HG03135 (cell line): ENCODE data around the gene FILIP1.
"Not testable (repeated sequence)": the region's sequence is repeated elsewhere in the genome, so short reads cannot be mapped to it uniquely, and the experiment has no call there.

Source experiments
- ATAC-seq: cut with Tn5 transposase; IDR thresholded peaks from one replicate; pipeline ENCODE4 v1.9.1; 2021; ENCODE audit warnings: mild to moderate bottlenecking, moderate library complexity; ENCODE audit not compliant: unreplicated experiment

Gene FILIP1

GRCh38 chr6:75458895-75459294 lies 34.7 kb downstream of the FILIP1 start:
- no peak for ATAC-seq

DNA sequence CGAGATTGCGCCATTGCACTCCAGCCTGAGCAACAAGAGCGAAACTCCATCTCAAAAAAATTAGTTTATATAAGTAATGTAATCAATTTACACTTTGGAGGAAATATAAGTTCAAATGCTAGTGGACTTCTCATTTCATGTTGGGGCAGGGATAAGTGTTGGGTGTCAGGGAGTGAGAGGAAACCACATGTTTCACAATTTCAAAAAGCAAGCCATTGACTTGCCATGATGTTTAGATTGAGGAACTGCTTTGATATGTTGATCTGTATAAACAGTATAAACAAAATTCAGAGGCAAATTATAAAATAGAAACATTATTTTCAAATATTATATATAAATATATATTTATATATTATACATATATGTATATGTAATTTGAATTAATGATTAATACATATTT lies 42.7 kb downstream of the FILIP1 start:
- ATAC-seq = no peak

- ATAC-seq = no peak
Observed at GRCh38 chr6:75449630-75450206, 43.9 kb downstream of the FILIP1 start.

GRCh38 chr6:75446241-75446880 lies 47.2 kb downstream of the FILIP1 start:
- ATAC-seq = peak; percentile 73

- ATAC-seq = no peak
Observed at GRCh38 chr6:75445738-75446137, 47.9 kb downstream of the FILIP1 start.

GRCh38 chr6:75444899-75445298 lies 48.7 kb downstream of the FILIP1 start:
- no peak for ATAC-seq

DNA sequence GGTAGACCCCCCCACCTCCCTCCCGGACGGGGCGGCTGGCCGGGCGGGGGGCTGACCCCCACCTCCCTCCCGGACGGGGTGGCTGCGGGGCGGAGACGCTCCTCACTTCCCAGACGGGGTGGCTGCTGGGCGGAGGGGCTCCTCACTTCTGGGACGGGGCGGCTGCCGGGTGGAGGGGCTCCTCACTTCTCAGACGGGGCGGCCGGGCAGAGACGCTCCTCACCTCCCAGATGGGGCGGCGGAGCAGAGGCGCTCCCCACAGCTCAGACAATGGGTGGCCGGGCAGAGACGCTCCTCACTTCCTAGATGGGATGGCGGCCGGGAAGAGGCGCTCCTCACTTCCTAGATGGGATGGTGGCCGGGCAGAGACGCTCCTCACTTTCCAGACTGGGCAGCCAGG lies 51.7 kb downstream of the FILIP1 start:
- not testable (repeated sequence) for ATAC-seq

DNA sequence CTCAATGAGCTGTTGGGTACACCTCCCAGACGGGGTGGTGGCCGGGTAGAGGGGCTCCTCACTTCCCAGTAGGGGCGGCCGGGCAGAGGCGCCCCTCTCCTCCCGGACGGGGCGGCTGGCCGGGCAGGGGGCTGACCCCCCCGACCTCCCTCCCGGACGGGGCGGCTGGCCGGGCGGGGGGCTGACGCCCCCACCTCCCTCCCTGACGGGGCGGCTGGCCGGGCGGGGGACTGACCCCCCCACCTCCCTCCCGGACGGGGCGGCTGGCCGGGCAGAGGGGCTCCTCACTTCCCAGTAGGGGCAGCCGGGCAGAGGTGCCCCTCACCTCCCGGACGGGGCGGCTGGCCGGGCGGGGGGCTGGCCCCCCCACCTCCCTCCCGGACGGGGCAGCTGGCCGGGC lies 52.1 kb downstream of the FILIP1 start:
- not testable (repeated sequence) for ATAC-seq

DNA sequence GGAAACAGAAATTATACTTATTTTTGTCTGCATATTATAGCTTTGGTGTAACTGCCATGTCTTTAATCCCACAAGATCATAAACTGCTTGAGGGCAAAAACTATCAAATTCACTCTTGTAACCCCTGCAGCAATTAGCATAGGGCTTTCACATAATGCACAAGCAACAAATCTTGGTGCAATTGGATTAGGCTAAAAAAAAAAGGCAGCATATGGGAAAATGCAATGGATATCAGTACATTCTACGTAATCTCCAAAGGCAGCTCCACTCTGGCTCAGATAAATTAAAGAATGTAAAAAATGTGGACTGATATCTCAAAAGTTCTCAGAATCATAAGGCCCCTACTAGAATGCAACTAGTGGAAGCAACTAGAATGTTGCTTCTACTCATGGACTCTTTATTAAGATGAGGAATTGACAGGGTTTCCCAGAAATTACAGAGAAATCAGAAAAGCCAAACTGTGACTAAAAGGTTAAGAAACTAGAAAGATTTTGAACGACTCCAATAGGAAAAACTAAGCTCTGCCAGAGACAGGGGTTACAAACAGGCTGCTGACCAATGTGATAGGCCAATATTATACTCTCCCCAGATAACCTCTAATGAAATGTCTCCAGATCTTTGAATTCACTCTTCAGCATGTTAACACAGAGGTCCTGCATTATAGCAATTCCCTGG lies 55.0 kb downstream of the FILIP1 start:
- ATAC-seq = no peak

GRCh38 chr6:75438013-75438431 lies 55.6 kb downstream of the FILIP1 start:
- ATAC-seq = no peak

DNA sequence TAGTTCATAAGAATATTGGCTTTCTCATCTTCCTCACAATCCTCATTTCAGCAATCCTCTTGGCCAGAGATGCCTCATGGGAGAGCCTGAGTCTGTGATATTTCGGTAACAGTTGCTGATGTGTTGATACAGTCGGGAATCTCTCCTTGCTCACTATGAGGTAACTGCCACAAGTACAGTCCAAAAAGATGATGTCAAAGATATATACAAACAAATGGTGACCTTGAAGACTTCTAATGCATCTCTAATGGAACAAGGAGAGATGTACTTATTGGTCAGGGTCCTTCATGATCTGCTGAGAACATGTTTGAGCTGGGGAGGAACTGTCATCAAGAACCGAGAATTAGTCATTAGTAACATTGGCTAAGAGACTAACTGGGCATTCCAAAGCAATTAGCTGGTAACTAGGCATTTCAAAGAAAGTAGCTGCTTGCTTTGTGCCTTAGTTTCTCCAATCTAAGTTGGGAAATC lies 56.1 kb downstream of the FILIP1 start:
- no peak for ATAC-seq

DNA sequence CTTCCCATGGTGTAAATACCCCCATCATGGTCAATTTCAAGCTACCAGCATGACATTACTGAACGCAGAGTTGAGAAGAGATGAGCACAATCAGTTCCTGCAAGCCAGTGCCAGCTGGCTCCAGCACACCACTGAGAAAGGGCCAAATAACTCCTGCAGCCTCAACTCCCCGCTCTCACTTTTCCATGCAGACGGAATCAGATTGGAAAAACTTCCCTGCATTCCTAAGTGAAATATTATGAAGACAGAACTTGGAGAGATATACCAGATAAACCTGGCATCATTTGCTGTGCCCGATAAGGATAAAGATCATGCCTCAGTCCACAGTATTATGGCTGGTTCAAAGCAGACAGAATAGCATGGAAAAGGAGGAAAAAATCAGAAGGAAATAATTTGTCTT lies 56.7 kb downstream of the FILIP1 start:
- no peak for ATAC-seq

DNA sequence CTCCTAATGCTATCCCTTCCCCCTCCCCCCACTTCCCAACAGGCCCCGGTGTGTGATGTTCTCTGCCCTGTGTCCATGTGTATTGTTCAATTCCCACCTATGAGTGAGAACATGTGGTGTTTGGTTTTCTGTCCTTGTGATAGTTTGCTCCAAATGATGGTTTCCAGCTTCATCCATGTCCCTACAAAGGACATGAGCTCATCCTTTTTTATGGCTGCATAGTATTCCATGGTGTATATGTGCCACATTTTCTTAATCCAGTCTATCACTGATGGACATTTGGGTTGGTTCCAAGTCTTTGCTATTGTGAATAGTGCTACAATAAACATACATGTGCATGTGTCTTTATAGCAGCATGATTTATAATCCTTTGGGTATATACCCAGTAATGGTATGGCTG lies 60.8 kb downstream of the FILIP1 start:
- ATAC-seq = not testable (repeated sequence)

- ATAC-seq = no peak
Observed at GRCh38 chr6:75431379-75431778, 62.2 kb downstream of the FILIP1 start.

GRCh38 chr6:75430631-75431325 lies 62.8 kb downstream of the FILIP1 start:
- no peak for ATAC-seq

- ATAC-seq = no peak
Observed at GRCh38 chr6:75429061-75429703, 64.4 kb downstream of the FILIP1 start.

DNA sequence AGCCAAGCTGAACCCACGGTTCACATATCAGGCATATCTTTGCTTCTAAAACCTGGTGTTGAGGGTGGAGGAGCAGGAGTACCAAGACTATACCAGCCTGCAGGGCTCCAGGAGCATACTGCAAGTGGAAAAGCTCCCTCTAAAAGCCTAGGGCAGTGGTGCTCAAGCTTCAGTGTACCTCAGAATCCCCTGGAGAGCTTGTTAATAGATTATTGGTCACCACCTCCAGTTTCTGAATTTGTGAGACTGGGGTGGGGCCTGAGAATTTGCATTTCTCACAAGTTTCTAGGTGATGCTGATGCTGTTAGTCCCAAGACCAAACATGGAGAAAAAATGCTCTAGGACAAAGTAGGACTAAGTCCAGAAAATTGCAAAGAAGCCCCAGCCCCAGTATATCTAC lies 65.4 kb downstream of the FILIP1 start:
- no peak for ATAC-seq

- ATAC-seq = no peak
Observed at GRCh38 chr6:75427329-75427728, 66.3 kb downstream of the FILIP1 start.

- no peak for ATAC-seq
Observed at GRCh38 chr6:75424618-75425548, 68.7 kb downstream of the FILIP1 start.

GRCh38 chr6:75423386-75423785 lies 70.2 kb downstream of the FILIP1 start:
- ATAC-seq = no peak
